ENCODE data around the gene EDEM1.

Gene EDEM1

DNA sequence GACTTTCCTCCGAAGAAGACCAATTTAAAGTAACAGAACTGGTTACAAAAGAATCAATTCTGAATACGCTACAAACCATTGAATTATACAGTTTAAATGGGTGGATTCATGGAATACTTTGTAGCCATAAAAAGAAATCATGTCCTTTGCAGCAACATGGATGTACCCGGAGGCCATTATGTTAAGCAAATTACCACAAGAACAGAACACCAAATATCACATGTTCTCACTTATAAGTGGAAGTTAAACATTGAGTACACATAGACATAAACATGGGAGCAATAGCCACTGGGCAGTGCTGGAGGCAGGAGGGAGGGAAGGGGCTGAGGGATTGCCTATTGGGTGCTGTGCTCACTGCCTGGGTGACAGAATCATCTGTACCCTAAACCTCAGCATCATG lies 61.3 kb downstream of the EDEM1 start:
- no peak overlapping the region for H3K9ac ChIP-seq (ENCODE audit: low read depth, low read length)
- H3K36me3 ChIP-seq (ENCODE audit: insufficient read depth, low read length): no peaks in the 10 kb centered on the region; the same call in 1 of the 2 replicates

DNA sequence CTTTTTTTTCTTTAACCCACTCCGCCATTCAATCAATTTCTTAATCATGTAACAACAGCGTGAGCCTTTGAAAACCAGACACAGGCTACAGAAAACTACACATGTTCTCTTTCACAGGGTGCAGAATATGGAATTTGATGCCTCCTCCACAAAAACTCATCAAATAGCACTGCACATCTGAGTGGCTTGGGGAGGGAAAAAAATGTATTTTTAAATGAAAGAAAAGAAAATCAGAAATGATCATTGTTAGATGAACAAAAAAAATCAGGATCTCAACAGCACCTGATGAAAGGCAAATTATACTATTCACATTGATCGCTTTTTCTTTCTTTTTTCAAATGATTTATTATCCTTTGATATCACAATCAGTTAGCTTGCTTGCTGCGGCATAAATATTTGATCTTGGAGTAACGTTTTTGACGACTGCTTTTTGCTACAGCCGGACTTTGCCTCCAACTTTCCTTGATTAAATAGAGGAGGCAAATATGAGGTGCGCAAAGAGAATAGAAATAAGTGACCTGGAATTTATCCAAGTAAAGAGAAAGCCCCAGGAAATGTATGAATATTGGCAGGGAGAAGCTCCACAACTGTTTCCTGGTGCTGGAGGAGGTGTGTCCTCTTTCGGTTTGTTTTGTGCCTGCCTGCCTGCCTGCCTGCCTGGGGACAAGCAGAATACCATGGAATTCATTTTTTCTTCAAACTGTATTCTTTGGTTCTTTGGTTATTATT lies 63.1 kb downstream of the EDEM1 start:
- peaks cover 4% of the 10 kb centered on the region; the same call in 1 of the 2 replicates for H3K4me1 ChIP-seq (ENCODE audit: insufficient read depth, low read length)
- H3K9ac ChIP-seq (ENCODE audit: low read depth, low read length): no peak overlapping the region
- H3K36me3 ChIP-seq (ENCODE audit: insufficient read depth, low read length): no peaks in the 10 kb centered on the region; the same call in 1 of the 2 replicates
- H3K9me3 ChIP-seq (ENCODE audit: control insufficient read depth, insufficient read depth, low read length): no peaks in the 10 kb centered on the region

More for the DNA sequence above, 61.3 kb downstream of the EDEM1 start:
- Histone ChIP-seq H3K9me3 (ENCODE audit: control insufficient read depth, insufficient read depth, low read length) (no peaks in the 10 kb centered on the region; the same call in 1 of the 2 replicates), H3K4me1 (ENCODE audit: insufficient read depth, low read length) (peaks cover 4% of the 10 kb centered on the region; the same call in 1 of the 2 replicates)

DNA sequence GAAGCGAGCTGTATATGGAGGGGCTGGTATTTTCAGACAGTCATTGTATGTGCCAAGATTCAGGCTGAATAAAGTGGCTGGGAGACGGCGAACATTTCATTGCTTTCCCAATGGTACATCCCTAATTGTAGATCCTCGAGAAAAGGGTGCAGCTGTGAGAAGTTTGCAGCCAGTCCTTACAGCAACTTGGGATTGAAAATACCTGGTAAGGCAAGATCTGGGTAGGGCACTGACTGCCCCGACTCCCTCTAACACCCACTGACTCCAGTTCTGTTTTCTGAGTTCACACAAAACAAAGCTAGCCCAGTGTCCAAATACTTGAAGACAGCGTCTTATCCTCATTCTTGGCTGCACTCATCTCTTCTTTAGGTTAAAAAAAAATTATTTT lies 63.7 kb downstream of the EDEM1 start:
- no peak overlapping the region for H3K9ac ChIP-seq (ENCODE audit: low read depth, low read length)

DNA sequence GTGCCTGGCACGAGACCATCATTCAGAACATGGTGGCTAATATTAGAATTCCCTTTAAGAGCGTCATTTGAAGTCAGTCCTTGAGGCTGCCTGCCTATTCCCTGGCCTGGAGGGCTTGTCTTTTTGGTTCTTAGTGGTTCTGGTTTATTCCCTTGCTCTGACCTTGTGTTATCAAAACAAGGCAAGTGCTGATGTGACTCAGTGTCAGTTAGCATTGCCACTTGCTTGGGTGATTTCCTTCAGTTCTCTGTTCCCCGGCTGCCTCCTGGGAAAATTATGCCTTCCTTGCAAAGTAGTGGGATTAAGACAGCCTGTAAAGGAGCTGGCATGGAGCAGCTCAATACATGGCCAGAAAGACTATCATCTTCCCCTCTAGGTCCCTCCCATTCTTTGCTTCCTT lies 64.6 kb downstream of the EDEM1 start:
- no peaks in the 10 kb centered on the region for H3K9me3 ChIP-seq (ENCODE audit: control insufficient read depth, insufficient read depth, low read length)
- no peaks in the 10 kb centered on the region; the same call in 1 of the 2 replicates for H3K36me3 ChIP-seq (ENCODE audit: insufficient read depth, low read length)
- H3K4me1 ChIP-seq (ENCODE audit: insufficient read depth, low read length): peaks cover 4% of the 10 kb centered on the region; the same call in 1 of the 2 replicates
- H3K9ac ChIP-seq (ENCODE audit: low read depth, low read length): no peak overlapping the region

More for the DNA sequence above, 63.7 kb downstream of the EDEM1 start:
- H3K4me1 ChIP-seq (ENCODE audit: insufficient read depth, low read length): peaks cover 4% of the 10 kb centered on the region; the same call in 1 of the 2 replicates
- no peaks in the 10 kb centered on the region; the same call in 1 of the 2 replicates for H3K36me3 ChIP-seq (ENCODE audit: insufficient read depth, low read length)
- H3K9me3 ChIP-seq (ENCODE audit: control insufficient read depth, insufficient read depth, low read length): no peaks in the 10 kb centered on the region

DNA sequence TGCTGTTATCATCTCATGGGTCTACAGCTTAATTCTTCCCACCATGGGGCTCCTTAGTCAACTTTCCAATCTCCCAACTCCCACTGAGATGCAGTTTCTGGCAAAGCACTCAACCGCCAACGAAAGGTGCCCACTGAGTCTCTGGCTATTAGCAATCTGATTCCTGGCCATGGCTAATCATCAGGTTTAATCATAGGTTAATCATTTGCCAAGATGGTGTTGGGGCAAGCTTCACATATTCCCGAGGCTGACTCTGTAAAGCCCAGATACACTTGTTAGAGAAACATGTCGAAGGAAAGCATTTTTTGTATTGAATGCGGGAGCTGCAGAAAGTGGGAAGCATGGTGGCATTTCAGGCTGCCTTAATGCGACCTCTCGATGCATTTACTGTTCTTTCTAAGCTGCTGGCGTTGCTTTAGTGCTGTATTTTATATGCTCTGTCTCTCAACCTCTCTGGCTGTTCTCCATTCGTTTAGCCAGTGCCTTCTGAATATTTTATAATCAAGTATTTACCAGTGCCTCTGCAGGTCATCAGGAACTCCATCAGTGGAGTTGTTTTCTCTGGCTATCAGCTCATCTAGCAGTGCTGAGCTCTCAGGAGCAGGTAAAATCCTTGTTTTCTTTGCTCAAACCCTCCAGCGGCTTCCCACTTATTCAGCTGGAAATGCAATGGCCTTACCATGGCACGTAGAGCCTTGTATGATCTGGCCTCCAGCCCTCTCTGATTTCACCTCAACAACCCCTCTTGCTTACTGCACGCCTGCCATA lies 67.0 kb downstream of the EDEM1 start:
- no peaks in the 10 kb centered on the region for H3K9me3 ChIP-seq (ENCODE audit: control insufficient read depth, insufficient read depth, low read length)
- peaks cover 4% of the 10 kb centered on the region; the same call in 1 of the 2 replicates for H3K4me1 ChIP-seq (ENCODE audit: insufficient read depth, low read length)
- no peaks in the 10 kb centered on the region; the same call in 1 of the 2 replicates for H3K36me3 ChIP-seq (ENCODE audit: insufficient read depth, low read length)
- no peak overlapping the region for H3K9ac ChIP-seq (ENCODE audit: low read depth, low read length)

- Histone ChIP-seq H3K4me1 (ENCODE audit: insufficient read depth, low read length) (peaks cover 4% of the 10 kb centered on the region; the same call in 1 of the 2 replicates), H3K9ac (ENCODE audit: low read depth, low read length) (no peak overlapping the region)
Measured at GRCh38 chr3:5255404-5256344, 68.2 kb downstream of the EDEM1 start.

GRCh38 chr3:5258526-5258925 lies 71.0 kb downstream of the EDEM1 start:
- no peaks in the 10 kb centered on the region for H3K4me1 ChIP-seq (ENCODE audit: insufficient read depth, low read length)
- no peaks in the 10 kb centered on the region for H3K36me3 ChIP-seq (ENCODE audit: insufficient read depth, low read length)
- no peak overlapping the region for H3K9ac ChIP-seq (ENCODE audit: low read depth, low read length)
- no peaks in the 10 kb centered on the region for H3K9me3 ChIP-seq (ENCODE audit: control insufficient read depth, insufficient read depth, low read length)

More at GRCh38 chr3:5255404-5256344, 68.2 kb downstream of the EDEM1 start:
- Histone ChIP-seq H3K36me3 (ENCODE audit: insufficient read depth, low read length) (no peaks in the 10 kb centered on the region; the same call in 1 of the 2 replicates), H3K9me3 (ENCODE audit: control insufficient read depth, insufficient read depth, low read length) (no peaks in the 10 kb centered on the region)

- Histone ChIP-seq H3K4me1 (ENCODE audit: insufficient read depth, low read length) (0 out of 2 replicates have a peak, but pooled peaks cover 5% of the 10 kb centered on the region), H3K9ac (ENCODE audit: low read depth, low read length) (no peak overlapping the region), H3K36me3 (ENCODE audit: insufficient read depth, low read length) (no peaks in the 10 kb centered on the region), H3K9me3 (ENCODE audit: control insufficient read depth, insufficient read depth, low read length) (no peaks in the 10 kb centered on the region)
Measured at GRCh38 chr3:5260992-5261501, 73.5 kb downstream of the EDEM1 start.

DNA sequence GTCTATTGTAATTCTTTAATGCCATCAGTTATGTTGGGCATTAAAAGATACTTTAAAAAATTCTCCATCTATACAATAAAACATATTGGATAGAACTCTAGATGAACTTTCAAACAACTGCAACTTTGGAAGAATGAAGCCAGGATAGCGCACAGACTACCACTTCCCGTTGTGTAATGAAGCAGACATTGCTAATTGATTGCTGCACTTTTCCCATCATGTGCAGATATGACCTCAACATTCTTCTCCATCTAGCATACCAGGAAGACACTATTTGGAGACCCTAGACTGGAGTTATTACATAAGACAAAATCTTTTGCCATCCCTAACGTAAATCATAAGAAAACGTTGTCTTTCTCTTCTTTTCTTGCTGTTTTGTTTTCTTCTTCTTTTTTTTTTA lies 75.0 kb downstream of the EDEM1 start:
- H3K4me1 ChIP-seq (ENCODE audit: insufficient read depth, low read length): 0 out of 2 replicates have a peak, but pooled peaks cover 5% of the 10 kb centered on the region
- no peak overlapping the region for H3K9ac ChIP-seq (ENCODE audit: low read depth, low read length)
- H3K36me3 ChIP-seq (ENCODE audit: insufficient read depth, low read length): no peaks in the 10 kb centered on the region
- no peaks in the 10 kb centered on the region for H3K9me3 ChIP-seq (ENCODE audit: control insufficient read depth, insufficient read depth, low read length)

GRCh38 chr3:5264093-5264600 lies 76.6 kb downstream of the EDEM1 start:
- Histone ChIP-seq H3K9ac (ENCODE audit: low read depth, low read length) (no peak overlapping the region), H3K36me3 (ENCODE audit: insufficient read depth, low read length) (no peaks in the 10 kb centered on the region), H3K4me1 (ENCODE audit: insufficient read depth, low read length) (0 out of 2 replicates have a peak, but pooled peaks cover 5% of the 10 kb centered on the region), H3K9me3 (ENCODE audit: control insufficient read depth, insufficient read depth, low read length) (no peaks in the 10 kb centered on the region)

GRCh38 chr3:5264896-5265770 lies 77.6 kb downstream of the EDEM1 start:
- Histone ChIP-seq H3K9me3 (ENCODE audit: control insufficient read depth, insufficient read depth, low read length) (no peaks in the 10 kb centered on the region), H3K4me1 (ENCODE audit: insufficient read depth, low read length) (0 out of 2 replicates have a peak, but pooled peaks cover 5% of the 10 kb centered on the region), H3K9ac (ENCODE audit: low read depth, low read length) (no peak overlapping the region), H3K36me3 (ENCODE audit: insufficient read depth, low read length) (no peaks in the 10 kb centered on the region)

DNA sequence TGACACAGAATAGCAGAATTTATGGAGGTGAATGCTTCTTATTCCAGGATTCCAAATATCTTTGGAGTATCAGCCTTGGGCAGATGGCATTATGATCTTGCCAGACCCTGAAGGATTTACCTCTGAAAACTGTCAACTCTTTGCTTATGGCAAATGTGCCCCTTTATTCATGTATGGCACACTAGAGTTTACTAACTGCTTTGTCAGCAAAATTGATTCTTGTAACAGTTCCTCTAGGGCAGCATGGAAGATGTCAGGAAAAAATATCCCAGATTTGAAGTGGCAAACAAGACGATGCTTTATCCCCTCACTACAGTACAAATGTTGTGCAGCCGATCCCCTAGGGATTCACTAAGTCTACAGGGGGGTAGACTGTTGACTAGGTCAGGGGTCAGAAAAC lies 79.7 kb downstream of the EDEM1 start:
- H3K36me3 ChIP-seq (ENCODE audit: insufficient read depth, low read length): no peaks in the 10 kb centered on the region
- H3K9me3 ChIP-seq (ENCODE audit: control insufficient read depth, insufficient read depth, low read length): no peaks in the 10 kb centered on the region
- no peak overlapping the region for H3K9ac ChIP-seq (ENCODE audit: low read depth, low read length)
- H3K4me1 ChIP-seq (ENCODE audit: insufficient read depth, low read length): peaks cover 10% of the 10 kb centered on the region; the same call in 1 of the 2 replicates

- no peak overlapping the region for H3K9ac ChIP-seq (ENCODE audit: low read depth, low read length)
- H3K36me3 ChIP-seq (ENCODE audit: insufficient read depth, low read length): no peaks in the 10 kb centered on the region
- peaks cover 10% of the 10 kb centered on the region; the same call in 1 of the 2 replicates for H3K4me1 ChIP-seq (ENCODE audit: insufficient read depth, low read length)
- no peaks in the 10 kb centered on the region for H3K9me3 ChIP-seq (ENCODE audit: control insufficient read depth, insufficient read depth, low read length)
Measured at GRCh38 chr3:5267889-5268288, 80.4 kb downstream of the EDEM1 start.
